ENCODE data around the gene CHMP4B.

DNA sequence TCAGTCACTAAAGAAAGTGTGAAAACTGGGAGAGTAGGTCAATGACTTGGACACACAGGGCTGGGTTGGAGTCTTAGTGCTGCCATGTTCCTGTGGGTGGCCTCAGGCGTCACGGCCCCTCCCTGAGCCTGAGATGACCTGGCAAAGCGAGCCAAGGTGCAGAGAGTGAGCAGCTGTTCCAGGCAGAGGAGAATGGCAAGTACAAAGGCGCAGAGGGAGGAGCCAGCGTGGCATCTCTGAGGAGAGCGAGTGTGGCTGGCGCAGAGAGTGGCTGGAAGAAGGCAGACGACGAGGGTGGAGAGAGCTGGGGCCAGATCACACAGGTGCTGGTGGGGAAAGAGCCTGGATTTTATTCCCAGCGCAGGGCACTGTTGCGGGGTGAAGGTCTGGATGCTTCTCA is 20.6 kb upstream of the CHMP4B start:
- TF ChIP-seq GATA3 (IDR thresholded peaks at IDR 0.05; ENCODE audit: low read depth, low read length), result no peak
- TF ChIP-seq GATA2 (IDR thresholded peaks at IDR 0.05; ENCODE audit: low read depth, low read length), result no peak
